Measurements from ENCODE around the gene ACADSB. TPM values are rescaled to one million over a fixed set of nuclear protein-coding genes. Genes with fewer than 3 reads are reported as not detected.

The ACADSB gene
- total RNA-seq, 1 experiment from 2014 or later = 11.9 TPM

GRCh38 chr10:122983898-122984297 lies 24.9 kb upstream of the ACADSB start:
- ChIA-PET POLR2A (interaction anchor here (1.0 to 6.3 kb wide), 2 partner anchors 23 to 30 kb away, joined by 4 to 75 read pairs; partner anchors contain the start of genes ACADSB, C10orf88 and IKZF5), CTCF (interaction anchor here (0.6 to 1.5 kb wide), 3 partner anchors 15 to 431 kb away, joined by 3 to 4 read pairs (median 3); no protein-coding TSS in a partner anchor)
- no peaks in the 10 kb centered on the region for H3K9me3 Mint-ChIP-seq (ENCODE audit: unreplicated experiment)
- H3K4me3 Mint-ChIP-seq (ENCODE audit: unreplicated experiment) = no peak overlapping the region
- intact Hi-C loops (cut with micrococcal nuclease) = no loop called here
- peaks cover 20% of the 10 kb centered on the region for H3K4me1 Mint-ChIP-seq (ENCODE audit: insufficient read depth, unreplicated experiment)
- DNase-seq (ENCODE audit: unreplicated experiment) = no peak
- H3K36me3 Mint-ChIP-seq (ENCODE audit: insufficient read depth, unreplicated experiment) = peaks cover 18% of the 10 kb centered on the region
- H3K27ac Mint-ChIP-seq (ENCODE audit: low read depth, unreplicated experiment) = no peak overlapping the region
- BruUV-seq (replicated peaks) = no TSS peak
- TF ChIP-seq CTCF (IDR thresholded peaks at IDR 0.05; ENCODE audit: unreplicated experiment) = no peak
- H3K27me3 Mint-ChIP-seq (ENCODE audit: insufficient read depth, unreplicated experiment) = no peaks in the 10 kb centered on the region

GRCh38 chr10:122984708-122985107 lies 24.1 kb upstream of the ACADSB start:
- POLR2A ChIA-PET = interaction anchor here (1.0 to 6.3 kb wide), 4 partner anchors 10 to 31 kb away, joined by 4 to 75 read pairs (median 5); partner anchors contain the start of genes ACADSB, C10orf88 and IKZF5
- BruUV-seq (replicated peaks) = no TSS peak
- CTCF ChIA-PET = no interaction called here
- H3K36me3 Mint-ChIP-seq (ENCODE audit: insufficient read depth, unreplicated experiment) = peaks cover 18% of the 10 kb centered on the region
- no peak for DNase-seq (ENCODE audit: unreplicated experiment)
- intact Hi-C loops (cut with micrococcal nuclease) = no loop called here
- H3K27ac Mint-ChIP-seq (ENCODE audit: low read depth, unreplicated experiment) = no peak overlapping the region
- peaks cover 19% of the 10 kb centered on the region for H3K4me1 Mint-ChIP-seq (ENCODE audit: insufficient read depth, unreplicated experiment)
- no peak overlapping the region for H3K4me3 Mint-ChIP-seq (ENCODE audit: unreplicated experiment)
- H3K9me3 Mint-ChIP-seq (ENCODE audit: unreplicated experiment) = no peaks in the 10 kb centered on the region
- H3K27me3 Mint-ChIP-seq (ENCODE audit: insufficient read depth, unreplicated experiment) = no peaks in the 10 kb centered on the region
- TF ChIP-seq CTCF (IDR thresholded peaks at IDR 0.05; ENCODE audit: unreplicated experiment) = no peak

GRCh38 chr10:122986335-122986734 lies 22.5 kb upstream of the ACADSB start:
- ChIA-PET POLR2A (interaction anchor here (1.8 kb wide), 2 partner anchors 8 to 13 kb away, joined by 4 to 6 read pairs; no protein-coding TSS in a partner anchor), CTCF (no interaction called here)
- Mint-ChIP-seq H3K27ac (ENCODE audit: low read depth, unreplicated experiment) (no peak overlapping the region), H3K4me3 (ENCODE audit: unreplicated experiment) (no peak overlapping the region), H3K36me3 (ENCODE audit: insufficient read depth, unreplicated experiment) (peaks cover 18% of the 10 kb centered on the region), H3K4me1 (ENCODE audit: insufficient read depth, unreplicated experiment) (peaks cover 9% of the 10 kb centered on the region), H3K9me3 (ENCODE audit: unreplicated experiment) (no peaks in the 10 kb centered on the region), H3K27me3 (ENCODE audit: insufficient read depth, unreplicated experiment) (no peaks in the 10 kb centered on the region)
- no peak for TF ChIP-seq CTCF (IDR thresholded peaks at IDR 0.05; ENCODE audit: unreplicated experiment)
- BruUV-seq (replicated peaks) = no TSS peak
- DNase-seq (ENCODE audit: unreplicated experiment) = no peak
- intact Hi-C loops (cut with micrococcal nuclease) = no loop called here

- no peak overlapping the region for H3K27ac Mint-ChIP-seq (ENCODE audit: low read depth, unreplicated experiment)
- no peaks in the 10 kb centered on the region for H3K27me3 Mint-ChIP-seq (ENCODE audit: insufficient read depth, unreplicated experiment)
- no peaks in the 10 kb centered on the region for H3K9me3 Mint-ChIP-seq (ENCODE audit: unreplicated experiment)
- no peaks in the 10 kb centered on the region for H3K4me1 Mint-ChIP-seq (ENCODE audit: insufficient read depth, unreplicated experiment)
- H3K36me3 Mint-ChIP-seq (ENCODE audit: insufficient read depth, unreplicated experiment) = peaks cover 23% of the 10 kb centered on the region
- intact Hi-C loops (cut with micrococcal nuclease) = no loop called here
- BruUV-seq (replicated peaks) = no TSS peak
- DNase-seq (ENCODE audit: unreplicated experiment) = no peak
- ChIA-PET POLR2A (interaction anchor here (0.8 to 1.1 kb wide), 2 partner anchors 16 to 20 kb away, joined by 4 to 5 read pairs; no protein-coding TSS in a partner anchor), CTCF (interaction anchor here (1.9 kb wide), 1 partner anchor 8 kb away, joined by 9 read pairs; the partner anchor contains the start of gene PSTK)
- no peak overlapping the region for H3K4me3 Mint-ChIP-seq (ENCODE audit: unreplicated experiment)
- TF ChIP-seq CTCF (IDR thresholded peaks at IDR 0.05; ENCODE audit: unreplicated experiment) = no peak
Measured at GRCh38 chr10:122988501-122988900, 20.3 kb upstream of the ACADSB start.
